Progenitor cell of endocrine pancreas (in vitro differentiated cells): Measurements from ENCODE around the gene ABHD10. TPM values are rescaled to one million over a fixed set of nuclear protein-coding genes. Genes with fewer than 3 reads are reported as not detected.

Experiments
- DNase-seq: peaks from one replicate; pipeline ENCODE4 v3.0.0; 2021; ENCODE audit warnings: low spot score; ENCODE audit not compliant: unreplicated experiment
- H3K27ac Mint-ChIP-seq: 2 replicates; pipeline ENCODE4 v1.8.0; 2021; ENCODE audit warnings: mild to moderate bottlenecking, moderate library complexity, mixed read lengths
- H3K27me3 Mint-ChIP-seq: 2 replicates; pipeline ENCODE4 v1.8.0; 2021; ENCODE audit warnings: mixed read lengths
- H3K36me3 Mint-ChIP-seq: 2 replicates; pipeline ENCODE4 v1.8.0; 2022; ENCODE audit warnings: mixed read lengths; ENCODE audit not compliant: insufficient read depth
- H3K4me1 Mint-ChIP-seq: 2 replicates; pipeline ENCODE4 v1.8.0; 2021; ENCODE audit warnings: low read depth, mixed read lengths
- H3K4me3 Mint-ChIP-seq: 2 replicates; pipeline ENCODE4 v1.8.0; 2021; ENCODE audit warnings: low read depth, mild to moderate bottlenecking, moderate library complexity, mixed read lengths
- H3K9me3 Mint-ChIP-seq: 2 replicates; pipeline ENCODE4 v1.8.0; 2021; ENCODE audit warnings: low read depth, mixed read lengths
- total RNA-seq: library from RNA; stranded (reverse); gene quantifications from 2 replicates; pipeline ENCODE4 v1.2.1, GENCODE V29; 2021
- TF ChIP-seq, protein P1 (sequence below): fragments of 200-600 bp; sonication (generic); IDR thresholded peaks from one replicate; pipeline ENCODE4 v1.5.0; 2021; ENCODE audit warnings: antibody characterized with exemption, mild to moderate bottlenecking; ENCODE audit not compliant: unreplicated experiment

The ABHD10 gene
- total RNA-seq, 1 donor from 2014 or later = 31.9 TPM

GRCh38 chr3:112041321-112041720 lies 62.5 kb downstream of the ABHD10 start:
- Mint-ChIP-seq H3K4me3 (no peak overlapping the region), H3K9me3 (peaks cover 4% of the 10 kb centered on the region), H3K4me1 (no peaks in the 10 kb centered on the region), H3K36me3 (peaks cover 1% of the 10 kb centered on the region), H3K27me3 (no peaks in the 10 kb centered on the region), H3K27ac (no peak overlapping the region)
- TF ChIP-seq, protein P1, sequence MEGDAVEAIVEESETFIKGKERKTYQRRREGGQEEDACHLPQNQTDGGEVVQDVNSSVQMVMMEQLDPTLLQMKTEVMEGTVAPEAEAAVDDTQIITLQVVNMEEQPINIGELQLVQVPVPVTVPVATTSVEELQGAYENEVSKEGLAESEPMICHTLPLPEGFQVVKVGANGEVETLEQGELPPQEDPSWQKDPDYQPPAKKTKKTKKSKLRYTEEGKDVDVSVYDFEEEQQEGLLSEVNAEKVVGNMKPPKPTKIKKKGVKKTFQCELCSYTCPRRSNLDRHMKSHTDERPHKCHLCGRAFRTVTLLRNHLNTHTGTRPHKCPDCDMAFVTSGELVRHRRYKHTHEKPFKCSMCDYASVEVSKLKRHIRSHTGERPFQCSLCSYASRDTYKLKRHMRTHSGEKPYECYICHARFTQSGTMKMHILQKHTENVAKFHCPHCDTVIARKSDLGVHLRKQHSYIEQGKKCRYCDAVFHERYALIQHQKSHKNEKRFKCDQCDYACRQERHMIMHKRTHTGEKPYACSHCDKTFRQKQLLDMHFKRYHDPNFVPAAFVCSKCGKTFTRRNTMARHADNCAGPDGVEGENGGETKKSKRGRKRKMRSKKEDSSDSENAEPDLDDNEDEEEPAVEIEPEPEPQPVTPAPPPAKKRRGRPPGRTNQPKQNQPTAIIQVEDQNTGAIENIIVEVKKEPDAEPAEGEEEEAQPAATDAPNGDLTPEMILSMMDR = no peak
- no peak for DNase-seq

GRCh38 chr3:112042842-112043280 lies 64.0 kb downstream of the ABHD10 start:
- peaks cover 3% of the 10 kb centered on the region for H3K4me1 Mint-ChIP-seq
- TF ChIP-seq, protein P1 = no peak
- H3K36me3 Mint-ChIP-seq = no peaks in the 10 kb centered on the region
- H3K27ac Mint-ChIP-seq = no peak overlapping the region
- no peak for DNase-seq
- H3K27me3 Mint-ChIP-seq = no peaks in the 10 kb centered on the region
- no peaks in the 10 kb centered on the region for H3K9me3 Mint-ChIP-seq
- H3K4me3 Mint-ChIP-seq = no peak overlapping the region

Other genes starting within 250 kb of the ABHD10 start
- gene PHLDB2, start 119.8 kb upstream of the ABHD10 start, total RNA-seq = 58.3 and 59.1 TPM in 2 replicates
- gene TAGLN3, start 19.9 kb downstream of the ABHD10 start, total RNA-seq = 7.4 and 9.0 TPM in 2 replicates
- not detected in 2 replicates for gene TMPRSS7, start 55.7 kb downstream of the ABHD10 start, total RNA-seq
- gene C3orf52, start 107.4 kb downstream of the ABHD10 start, total RNA-seq = 20.6 and 23.7 TPM in 2 replicates
- not detected in 2 replicates for gene GCSAM, start 154.2 kb downstream of the ABHD10 start, total RNA-seq